K562 (cell line): ENCODE results near the gene DAD1. TPM values are rescaled to one million over a fixed set of nuclear protein-coding genes. Genes with fewer than 3 reads are reported as not detected.

Experiments
- BACH1 ChIP-seq: fragments of 200-800 bp; sonication (Bioruptor generic); IDR thresholded peaks from 2 replicates; pipeline ENCODE4 v1.6.1; 2016; ENCODE audit warnings: missing genetic modification characterization, missing compliant biosample characterization
- BCL6 ChIP-seq: fragments of 250-450 bp; sonication (Bioruptor Pico); IDR thresholded peaks from 2 replicates; pipeline ENCODE4 v1.4.0; 2020
- BRF1 ChIP-seq: IDR thresholded peaks from 3 replicates; pipeline ENCODE4 v1.6.1; 2011; ENCODE audit warnings: borderline replicate concordance, mild to moderate bottlenecking; ENCODE audit not compliant: insufficient read length; ENCODE audit errors: extremely low read depth
- CREM ChIP-seq: IDR thresholded peaks from 2 replicates; pipeline ENCODE4 v1.6.1; 2014; ENCODE audit warnings: antibody characterized with exemption, low read depth
- CTBP1 ChIP-seq: fragments of 450-650 bp; IDR thresholded peaks from 2 replicates; pipeline ENCODE4 v1.6.1; 2016; ENCODE audit warnings: borderline replicate concordance
- IRF2 ChIP-seq: sonication (generic); formaldehyde crosslinking; IDR thresholded peaks from 2 replicates; pipeline ENCODE4 v1.8.1; 2022; ENCODE audit warnings: mild to moderate bottlenecking, missing genetic modification reagents
- KLF10 ChIP-seq: fragments of 250-450 bp; sonication (Bioruptor Pico); IDR thresholded peaks from 2 replicates; pipeline ENCODE4 v1.6.1; 2021; ENCODE audit warnings: matching md5 sums
- NFATC3 ChIP-seq: fragments of 450-650 bp; IDR thresholded peaks from 2 replicates; pipeline ENCODE4 v1.6.1; 2017; ENCODE audit warnings: mild to moderate bottlenecking
- NUFIP1 ChIP-seq: fragments of 450-650 bp; IDR thresholded peaks from 2 replicates; pipeline ENCODE4 v1.6.1; 2018; ENCODE audit not compliant: partially characterized antibody
- POLR2AphosphoS5 ChIP-seq: IDR thresholded peaks from 2 replicates; pipeline ENCODE4 v1.6.1; 2011; ENCODE audit warnings: mild to moderate bottlenecking, low read depth, low read length, moderate library complexity; ENCODE audit not compliant: control insufficient read depth, insufficient read depth
- POLR3G ChIP-seq: IDR thresholded peaks from 2 replicates; pipeline ENCODE4 v1.6.1; 2011; ENCODE audit not compliant: insufficient read length, insufficient replicate concordance; ENCODE audit errors: extremely low read depth
- PTBP1 ChIP-seq: fragments of 200-400 bp; formaldehyde crosslinking; IDR thresholded peaks from 2 replicates; pipeline ENCODE4 v1.6.1; 2017; ENCODE audit warnings: low read depth, low read length
- RBFOX2 ChIP-seq: fragments of 200-400 bp; formaldehyde crosslinking; IDR thresholded peaks from 2 replicates; pipeline ENCODE4 v1.6.1; 2017; ENCODE audit warnings: low read depth, mild to moderate bottlenecking, low read length, moderate library complexity
- RBM15 ChIP-seq: fragments of 200-400 bp; formaldehyde crosslinking; IDR thresholded peaks from 2 replicates; pipeline ENCODE4 v1.6.1; 2018; ENCODE audit warnings: mild to moderate bottlenecking, low read length, moderate library complexity; ENCODE audit not compliant: insufficient read depth
- RBM39 ChIP-seq: fragments of 200-400 bp; formaldehyde crosslinking; optimal IDR thresholded peaks from 2 replicates; pipeline ENCODE3; 2018; ENCODE audit warnings: low read depth, low read length
- RUNX1 ChIP-seq: sonication (generic); IDR thresholded peaks from 2 replicates; pipeline ENCODE4 v1.6.1; 2016; ENCODE audit warnings: antibody characterized with exemption, low read depth
- YBX1 ChIP-seq: fragments of 450-650 bp; IDR thresholded peaks from 2 replicates; pipeline ENCODE4 v1.7.1; 2016; ENCODE audit warnings: mild to moderate bottlenecking
- polyA plus RNA-seq, 8 experiments: library from polyadenylated mRNA; depleted of rRNA in 4 of 8; stranded (reverse) in 5 of 8; unstranded in 3 of 8; fragments of >200 nt; fragmentation: Nextera tagmentation in 2 of 8; fragmentation: Illumina TruSeq in 1 of 8; extraction: Ambion mirVana in 2 of 8; extraction: Trizol in 1 of 8; gene quantifications; 2 replicates each; pipeline versions ENCODE4 v1.2.1 to v1.2.3, GENCODE V29; 2011 to 2014; ENCODE audit warnings: inconsistent platforms in 1 of 8, missing spikeins in 1 of 8
- total RNA-seq, 7 experiments: library from RNA; depleted of rRNA in 6 of 7; stranded (reverse); fragments of >200 nt in 6 of 7; fragmentation: Illumina TruSeq in 2 of 7; extraction: Trizol in 2 of 7; gene quantifications; 2 replicates each; pipeline versions ENCODE4 v1.2.1 to v1.2.3, GENCODE V29; 2011 to 2021; ENCODE audit warnings: low replicate concordance in 1 of 7
- TF ChIP-seq, protein P1 (sequence below), 2 experiments: fragments of 200-800 bp in 1 of 2; sonication (Bioruptor generic) in 1 of 2; sonication (generic) in 1 of 2; formaldehyde crosslinking in 1 of 2; IDR thresholded peaks in 1 of 2; conservative IDR thresholded peaks in 1 of 2; 2 replicates each; pipeline versions ENCODE4 v1.5.0 to v1.6.1; 2016 to 2020; ENCODE audit warnings: missing compliant biosample characterization in 1 of 2, missing genetic modification characterization in 1 of 2, missing genetic modification reagents in 1 of 2
- TF ChIP-seq, protein P2 (sequence below): fragments of 450-650 bp; formaldehyde crosslinking; IDR thresholded peaks from 2 replicates; pipeline ENCODE4 v1.4.0; 2022; ENCODE audit warnings: missing genetic modification characterization
- TF ChIP-seq, protein P3 (sequence below): sonication (generic); formaldehyde crosslinking; IDR thresholded peaks from 2 replicates; pipeline ENCODE4 v1.8.1; 2023; ENCODE audit warnings: mild to moderate bottlenecking, missing genetic modification reagents

The DAD1 gene
- total and polyA plus RNA-seq, 9 of the 15 experiments (the other 6 are each of a cell fraction or from before 2014, with no cell fraction given): 104 to 617 (median 222) TPM

DNA sequence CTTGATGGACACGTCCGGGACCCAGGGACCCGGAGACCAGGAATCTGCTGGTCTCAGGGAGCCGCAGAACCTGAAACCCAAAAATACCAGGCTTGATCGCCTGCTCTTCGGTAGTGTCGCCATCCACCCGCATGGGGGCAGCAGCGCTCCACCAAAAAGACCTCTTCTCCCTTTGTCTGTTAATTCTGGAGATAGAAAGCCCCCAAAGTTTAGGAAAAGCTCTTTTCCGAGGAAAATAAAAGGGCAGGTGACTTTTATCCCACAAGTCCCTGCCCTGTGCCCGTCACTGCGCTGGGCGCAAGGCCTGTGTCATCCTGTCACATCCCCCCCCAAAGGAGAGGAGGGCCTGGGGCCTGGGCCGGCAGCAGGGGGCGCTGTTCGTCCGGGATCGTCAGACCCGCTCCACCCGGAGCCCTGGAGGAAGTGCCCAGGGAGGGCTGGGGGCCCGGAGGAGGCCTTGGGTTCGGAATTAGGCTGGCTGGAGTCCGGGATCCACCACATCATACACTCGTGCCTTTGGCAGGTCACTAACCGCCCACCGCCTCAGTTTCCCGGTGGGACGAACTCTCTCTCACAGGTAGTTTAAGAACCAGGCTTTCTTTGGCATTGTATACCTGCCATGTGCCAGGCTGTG is 31.9 kb downstream of the DAD1 start (continued):
- TF ChIP-seq BCL6 (CRISPR knock-in tag) (no peak), RBM15 (no peak), POLR3G (no peak), RBFOX2 (peak; percentile 56), IRF2 (CRISPR knock-in tag) (no peak), BACH1 (tag) (no peak), YBX1 (no peak), RUNX1 (no peak), CREM (0 out of 2 replicates have a peak, but pooled peaks have one; percentile 37), BRF1 (no peak), NUFIP1 (no peak), POLR2AphosphoS5 (no peak), NFATC3 (no peak), RBM39 (no peak), PTBP1 (0 out of 2 replicates have a peak, but pooled peaks have one; percentile 30), KLF10 (CRISPR knock-in tag) (no peak), CTBP1 (no peak)
- TF ChIP-seq, protein P1, sequence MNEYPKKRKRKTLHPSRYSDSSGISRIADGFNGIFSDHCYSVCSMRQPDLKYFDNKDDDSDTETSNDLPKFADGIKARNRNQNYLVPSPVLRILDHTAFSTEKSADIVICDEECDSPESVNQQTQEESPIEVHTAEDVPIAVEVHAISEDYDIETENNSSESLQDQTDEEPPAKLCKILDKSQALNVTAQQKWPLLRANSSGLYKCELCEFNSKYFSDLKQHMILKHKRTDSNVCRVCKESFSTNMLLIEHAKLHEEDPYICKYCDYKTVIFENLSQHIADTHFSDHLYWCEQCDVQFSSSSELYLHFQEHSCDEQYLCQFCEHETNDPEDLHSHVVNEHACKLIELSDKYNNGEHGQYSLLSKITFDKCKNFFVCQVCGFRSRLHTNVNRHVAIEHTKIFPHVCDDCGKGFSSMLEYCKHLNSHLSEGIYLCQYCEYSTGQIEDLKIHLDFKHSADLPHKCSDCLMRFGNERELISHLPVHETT (CRISPR knock-in tag; conservative IDR thresholded peaks at IDR 0.05 in 1 of 2, IDR thresholded peaks at IDR 0.05 in 1 of 2): no peak
- TF ChIP-seq, protein P2, sequence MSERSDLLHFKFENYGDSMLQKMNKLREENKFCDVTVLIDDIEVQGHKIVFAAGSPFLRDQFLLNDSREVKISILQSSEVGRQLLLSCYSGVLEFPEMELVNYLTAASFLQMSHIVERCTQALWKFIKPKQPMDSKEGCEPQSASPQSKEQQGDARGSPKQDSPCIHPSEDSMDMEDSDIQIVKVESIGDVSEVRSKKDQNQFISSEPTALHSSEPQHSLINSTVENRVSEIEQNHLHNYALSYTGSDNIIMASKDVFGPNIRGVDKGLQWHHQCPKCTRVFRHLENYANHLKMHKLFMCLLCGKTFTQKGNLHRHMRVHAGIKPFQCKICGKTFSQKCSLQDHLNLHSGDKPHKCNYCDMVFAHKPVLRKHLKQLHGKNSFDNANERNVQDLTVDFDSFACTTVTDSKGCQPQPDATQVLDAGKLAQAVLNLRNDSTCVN (CRISPR knock-in tag): no peak
- TF ChIP-seq, protein P3, sequence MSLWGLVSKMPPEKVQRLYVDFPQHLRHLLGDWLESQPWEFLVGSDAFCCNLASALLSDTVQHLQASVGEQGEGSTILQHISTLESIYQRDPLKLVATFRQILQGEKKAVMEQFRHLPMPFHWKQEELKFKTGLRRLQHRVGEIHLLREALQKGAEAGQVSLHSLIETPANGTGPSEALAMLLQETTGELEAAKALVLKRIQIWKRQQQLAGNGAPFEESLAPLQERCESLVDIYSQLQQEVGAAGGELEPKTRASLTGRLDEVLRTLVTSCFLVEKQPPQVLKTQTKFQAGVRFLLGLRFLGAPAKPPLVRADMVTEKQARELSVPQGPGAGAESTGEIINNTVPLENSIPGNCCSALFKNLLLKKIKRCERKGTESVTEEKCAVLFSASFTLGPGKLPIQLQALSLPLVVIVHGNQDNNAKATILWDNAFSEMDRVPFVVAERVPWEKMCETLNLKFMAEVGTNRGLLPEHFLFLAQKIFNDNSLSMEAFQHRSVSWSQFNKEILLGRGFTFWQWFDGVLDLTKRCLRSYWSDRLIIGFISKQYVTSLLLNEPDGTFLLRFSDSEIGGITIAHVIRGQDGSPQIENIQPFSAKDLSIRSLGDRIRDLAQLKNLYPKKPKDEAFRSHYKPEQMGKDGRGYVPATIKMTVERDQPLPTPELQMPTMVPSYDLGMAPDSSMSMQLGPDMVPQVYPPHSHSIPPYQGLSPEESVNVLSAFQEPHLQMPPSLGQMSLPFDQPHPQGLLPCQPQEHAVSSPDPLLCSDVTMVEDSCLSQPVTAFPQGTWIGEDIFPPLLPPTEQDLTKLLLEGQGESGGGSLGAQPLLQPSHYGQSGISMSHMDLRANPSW: no peak
